ENCODE results near the gene TRMO.

The TRMO gene

DNA sequence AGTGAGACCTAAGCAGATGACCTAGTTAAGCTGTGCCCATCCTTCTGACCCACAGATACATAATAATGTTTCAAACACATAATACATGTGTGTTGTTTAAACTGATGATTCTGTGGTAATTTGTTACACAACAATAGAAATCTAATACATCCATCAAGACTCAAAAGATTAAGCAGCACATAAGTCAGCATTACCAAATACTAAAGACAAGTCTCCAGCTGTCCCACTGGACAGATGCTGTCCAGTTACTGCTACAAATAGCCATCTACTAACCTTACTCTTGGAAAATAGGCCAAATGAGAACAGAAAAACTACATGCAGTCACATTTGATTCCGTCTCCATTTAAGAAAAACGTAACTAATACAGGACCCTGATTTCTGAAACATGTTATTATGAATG is 10.8 kb downstream of the TRMO start:
- Histone ChIP-seq H3K4me1 (ENCODE audit: insufficient read depth, poor library complexity, severe bottlenecking) (peaks cover 13% of the 10 kb centered on the region), H3K9me3 (ENCODE audit: severe bottlenecking) (no peaks in the 10 kb centered on the region), H3K27me3 (ENCODE audit: insufficient read depth, poor library complexity, severe bottlenecking) (no peaks in the 10 kb centered on the region), H3K36me3 (ENCODE audit: low read depth) (peaks cover 43% of the 10 kb centered on the region), H3K4me3 (ENCODE audit: severe bottlenecking) (no peak overlapping the region), H3K27ac (ENCODE audit: poor library complexity, severe bottlenecking) (peak overlapping the region; percentile 45)
- no peak for DNase-seq (ENCODE audit: low spot score)
- TF ChIP-seq CTCF (IDR thresholded peaks at IDR 0.05; ENCODE audit: poor library complexity, severe bottlenecking), result no peak
- no peak for ATAC-seq (ENCODE audit: low read depth)

- DNase-seq (ENCODE audit: low spot score) (no peak), ATAC-seq (ENCODE audit: low read depth) (peak; percentile 96)
- Histone ChIP-seq H3K27me3 (ENCODE audit: insufficient read depth, poor library complexity, severe bottlenecking) (no peaks in the 10 kb centered on the region), H3K4me1 (ENCODE audit: insufficient read depth, poor library complexity, severe bottlenecking) (peaks cover 13% of the 10 kb centered on the region), H3K36me3 (ENCODE audit: low read depth) (peaks cover 33% of the 10 kb centered on the region), H3K9me3 (ENCODE audit: severe bottlenecking) (no peaks in the 10 kb centered on the region), H3K27ac (ENCODE audit: poor library complexity, severe bottlenecking) (peak overlapping the region; percentile 45), H3K4me3 (ENCODE audit: severe bottlenecking) (no peak overlapping the region)
- TF ChIP-seq CTCF (IDR thresholded peaks at IDR 0.05; ENCODE audit: poor library complexity, severe bottlenecking), result no peak
Observed at GRCh38 chr9:97910357-97910756, 11.9 kb downstream of the TRMO start.

DNA sequence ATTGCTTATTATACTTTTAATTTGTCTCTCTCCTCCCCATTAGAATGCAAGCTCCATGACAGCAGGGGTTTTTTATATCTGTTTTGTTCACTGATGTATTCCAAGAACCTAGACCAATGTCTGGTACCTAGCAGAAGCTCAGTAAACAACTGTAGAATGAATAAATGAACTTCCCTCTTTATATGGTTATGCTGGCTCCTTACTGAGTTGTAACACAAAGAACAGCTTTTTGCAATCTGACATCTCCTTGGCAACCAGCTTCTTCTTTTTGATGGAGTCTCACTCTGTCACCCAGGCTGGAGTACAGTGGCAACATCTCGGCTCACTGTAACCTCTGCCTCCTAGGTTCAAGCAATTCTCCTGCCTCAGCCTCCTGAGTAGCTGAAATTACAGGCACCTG is 13.6 kb downstream of the TRMO start:
- DNase-seq (ENCODE audit: low spot score) (no peak), ATAC-seq (ENCODE audit: low read depth) (no peak)
- Histone ChIP-seq H3K27me3 (ENCODE audit: insufficient read depth, poor library complexity, severe bottlenecking) (no peaks in the 10 kb centered on the region), H3K9me3 (ENCODE audit: severe bottlenecking) (no peaks in the 10 kb centered on the region), H3K36me3 (ENCODE audit: low read depth) (peaks cover 32% of the 10 kb centered on the region), H3K4me1 (ENCODE audit: insufficient read depth, poor library complexity, severe bottlenecking) (peaks cover 13% of the 10 kb centered on the region), H3K4me3 (ENCODE audit: severe bottlenecking) (no peak overlapping the region), H3K27ac (ENCODE audit: poor library complexity, severe bottlenecking) (no peak overlapping the region)
- TF ChIP-seq CTCF (IDR thresholded peaks at IDR 0.05; ENCODE audit: poor library complexity, severe bottlenecking), result no peak

- peaks cover 25% of the 10 kb centered on the region for H3K36me3 ChIP-seq (ENCODE audit: low read depth)
- H3K4me1 ChIP-seq (ENCODE audit: insufficient read depth, poor library complexity, severe bottlenecking), result peaks cover 13% of the 10 kb centered on the region
- TF ChIP-seq CTCF (IDR thresholded peaks at IDR 0.05; ENCODE audit: poor library complexity, severe bottlenecking), result no peak
- DNase-seq (ENCODE audit: low spot score) (no peak), ATAC-seq (ENCODE audit: low read depth) (no peak)
- H3K9me3 ChIP-seq (ENCODE audit: severe bottlenecking), result no peaks in the 10 kb centered on the region
- no peaks in the 10 kb centered on the region for H3K27me3 ChIP-seq (ENCODE audit: insufficient read depth, poor library complexity, severe bottlenecking)
- H3K4me3 ChIP-seq (ENCODE audit: severe bottlenecking), result no peak overlapping the region
- H3K27ac ChIP-seq (ENCODE audit: poor library complexity, severe bottlenecking), result no peak overlapping the region
Observed at GRCh38 chr9:97907632-97908031, 14.7 kb downstream of the TRMO start.

DNA sequence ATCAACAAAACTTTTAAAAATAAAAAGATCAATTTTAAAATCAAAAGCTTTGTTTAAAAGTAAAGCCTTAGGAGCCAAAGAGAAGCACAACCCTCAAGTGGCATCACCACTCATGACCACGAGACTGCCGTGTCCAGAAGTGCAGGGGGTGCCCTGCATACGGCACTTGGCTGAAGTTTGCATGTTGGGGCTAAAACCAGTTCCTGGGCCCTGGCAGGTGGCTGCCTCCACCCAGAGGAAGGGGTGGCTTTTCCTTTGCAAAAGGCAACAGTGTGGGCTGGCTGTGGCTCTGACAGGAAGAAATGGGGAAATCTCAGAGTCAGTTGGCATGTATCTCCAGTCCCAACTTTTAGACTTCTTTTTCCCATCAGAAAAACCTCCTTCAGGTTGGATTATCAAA is 15.3 kb downstream of the TRMO start:
- Histone ChIP-seq H3K27ac (ENCODE audit: poor library complexity, severe bottlenecking) (no peak overlapping the region), H3K4me3 (ENCODE audit: severe bottlenecking) (no peak overlapping the region), H3K36me3 (ENCODE audit: low read depth) (peaks cover 19% of the 10 kb centered on the region), H3K9me3 (ENCODE audit: severe bottlenecking) (no peaks in the 10 kb centered on the region), H3K4me1 (ENCODE audit: insufficient read depth, poor library complexity, severe bottlenecking) (peaks cover 13% of the 10 kb centered on the region), H3K27me3 (ENCODE audit: insufficient read depth, poor library complexity, severe bottlenecking) (no peaks in the 10 kb centered on the region)
- no peak for DNase-seq (ENCODE audit: low spot score)
- no peak for TF ChIP-seq CTCF (IDR thresholded peaks at IDR 0.05; ENCODE audit: poor library complexity, severe bottlenecking)
- ATAC-seq (ENCODE audit: low read depth), result no peak
